NCI-H1417 (cell line): Measurements from ENCODE around the gene MTRFR.
"Not testable (repeated sequence)": the region's sequence is repeated elsewhere in the genome, so short reads cannot be mapped to it uniquely, and the experiment has no call there.

Experiments used
- DNase-seq, 3 experiments: peaks; one replicate each; lab custom pipeline; 2025; lab: John Stamatoyannopoulos, UW

Gene MTRFR

DNA sequence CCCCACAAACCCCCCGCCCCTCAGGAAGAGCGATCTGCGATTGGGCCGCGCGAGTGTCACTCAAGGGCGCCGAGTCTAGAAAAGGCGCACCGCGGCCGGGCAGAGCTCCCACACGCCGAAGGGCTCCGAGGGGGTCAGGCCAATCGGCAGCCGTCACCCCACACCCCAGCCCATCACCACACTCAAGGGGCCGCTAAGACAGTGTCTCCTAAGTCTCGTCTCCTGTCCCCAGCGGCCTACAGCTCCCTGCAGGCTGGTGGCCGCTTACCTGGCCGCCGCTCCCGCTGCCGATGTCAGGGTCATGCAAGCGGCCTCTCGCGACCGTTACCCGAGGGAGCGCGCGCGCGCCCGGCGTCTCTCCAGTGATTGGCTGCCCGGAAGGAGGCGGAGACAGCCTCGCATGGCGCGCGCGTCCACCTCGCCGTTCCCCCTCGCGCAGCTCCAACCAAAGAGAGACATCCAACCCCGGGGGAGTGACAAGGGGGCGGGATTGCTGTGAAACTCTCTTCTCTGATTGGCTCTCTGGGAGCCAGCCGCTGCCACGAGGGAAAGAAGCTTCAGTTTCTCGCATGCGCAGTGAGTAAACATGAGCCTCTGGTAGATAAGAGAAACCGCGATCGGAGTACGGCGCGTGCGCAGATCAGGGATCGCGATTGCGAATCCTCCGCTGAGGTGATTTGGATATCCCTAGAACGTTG, at the start of gene MTRFR, which contains the start of gene MPHOSPH9:
Gene MTRFR (plus strand): TSS at position 630 of the 698 bp plus-strand sequence. CDS start 20,239 bp downstream, outside the sequence.
Gene MPHOSPH9 (minus strand): TSS at position 335 of the 698 bp plus-strand sequence. CDS start 2,777 bp downstream, outside the sequence.
- peak; percentile 100 for DNase-seq

DNA sequence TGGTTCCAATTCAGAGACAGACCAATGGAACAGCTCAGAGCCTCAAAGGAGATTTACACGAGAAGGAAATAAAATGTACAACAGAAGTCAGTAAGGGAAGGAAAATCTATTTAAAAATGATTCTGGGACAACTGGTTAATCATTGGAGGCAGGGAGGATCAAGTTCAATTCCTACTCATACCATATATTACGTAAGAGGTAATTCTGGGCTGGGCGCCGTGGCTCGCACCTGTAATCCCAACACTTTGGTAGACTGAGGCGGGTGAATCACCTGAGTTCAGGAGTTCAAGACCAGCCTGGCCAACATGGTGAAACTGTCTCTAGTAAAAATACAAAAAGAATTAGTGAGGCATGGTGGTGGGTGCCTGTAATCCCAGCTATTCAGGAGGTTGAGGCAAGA, 45.6 kb upstream of the MTRFR start:
- no peak for DNase-seq

DNA sequence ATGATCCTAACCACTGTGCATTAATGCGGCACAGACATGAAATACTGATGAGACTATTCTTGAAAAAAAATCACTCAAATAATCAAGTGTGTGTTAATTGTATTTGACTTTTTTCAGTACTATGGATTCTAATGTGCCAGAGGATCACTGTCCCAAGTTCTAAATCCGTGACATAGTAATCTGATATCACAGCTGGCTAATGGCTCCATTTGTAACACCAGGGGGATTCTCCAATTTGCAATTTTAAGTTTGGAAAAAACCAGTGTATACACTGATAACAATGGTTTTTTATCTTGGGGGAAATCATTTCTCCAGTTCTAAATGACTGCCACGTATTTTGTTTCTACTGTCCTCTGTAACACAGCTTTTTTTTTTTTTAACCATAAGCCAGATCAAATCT, 33.3 kb upstream of the MTRFR start:
- peak in 1 of 3 experiments; percentile 29 for DNase-seq

DNA sequence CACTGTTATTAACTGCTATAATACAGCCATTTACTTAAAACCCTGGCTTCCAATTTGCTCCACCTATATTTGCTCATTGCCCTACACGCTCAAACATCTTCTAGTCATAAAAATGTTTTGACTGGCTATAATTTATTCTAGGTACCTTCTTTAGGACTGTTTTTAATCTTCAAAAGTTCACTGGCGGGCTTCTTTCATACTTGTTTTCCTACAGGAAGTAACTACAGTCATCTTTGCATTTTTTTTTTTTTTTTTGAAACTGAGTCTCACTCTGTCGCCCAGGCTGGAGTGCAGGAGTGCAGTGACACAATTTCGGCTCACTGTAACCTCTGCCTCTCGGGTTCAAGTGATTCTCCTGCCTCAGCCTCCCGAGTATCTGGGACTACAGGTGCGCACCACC, 32.8 kb upstream of the MTRFR start:
- no peak for DNase-seq

DNA sequence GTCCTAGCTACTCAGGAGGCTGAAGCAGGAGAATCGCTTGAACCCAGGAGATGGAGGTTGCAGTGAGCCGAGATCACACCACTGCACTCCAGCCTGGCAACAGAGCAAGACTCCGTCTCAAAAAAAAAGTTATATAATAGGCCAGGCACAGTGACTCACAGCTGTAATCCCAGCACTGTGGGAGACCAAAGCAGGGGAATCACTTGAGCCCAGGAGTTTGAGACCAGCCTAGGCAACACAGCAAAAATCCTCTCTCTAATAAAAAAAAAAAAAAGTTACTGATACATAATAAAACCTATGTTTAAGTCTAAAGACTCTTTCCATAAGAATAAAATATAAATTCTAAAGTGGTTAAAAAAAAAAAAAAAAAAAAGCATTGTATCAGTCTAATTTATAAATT, 26.4 kb upstream of the MTRFR start:
- not testable (repeated sequence) for DNase-seq

DNA sequence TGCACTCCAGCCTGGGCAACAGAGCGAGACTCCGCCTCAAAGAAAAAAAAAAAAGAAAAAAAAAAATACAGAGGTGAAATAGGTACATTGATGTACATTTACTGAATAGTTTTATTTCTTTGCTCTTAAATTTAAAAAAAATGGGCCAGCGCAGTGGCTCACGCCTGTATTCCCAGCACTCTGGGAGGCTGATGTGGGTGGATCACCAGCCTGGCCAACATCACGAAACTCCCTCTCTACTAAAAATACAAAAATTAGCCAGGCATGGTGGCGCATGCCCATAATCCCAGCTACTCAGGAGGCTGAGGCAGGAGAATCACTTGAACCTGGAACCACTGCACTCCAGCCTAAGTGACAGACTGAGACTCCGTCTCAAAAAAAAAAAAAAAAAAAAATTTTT, 25.4 kb upstream of the MTRFR start:
- DNase-seq: not testable (repeated sequence)

DNA sequence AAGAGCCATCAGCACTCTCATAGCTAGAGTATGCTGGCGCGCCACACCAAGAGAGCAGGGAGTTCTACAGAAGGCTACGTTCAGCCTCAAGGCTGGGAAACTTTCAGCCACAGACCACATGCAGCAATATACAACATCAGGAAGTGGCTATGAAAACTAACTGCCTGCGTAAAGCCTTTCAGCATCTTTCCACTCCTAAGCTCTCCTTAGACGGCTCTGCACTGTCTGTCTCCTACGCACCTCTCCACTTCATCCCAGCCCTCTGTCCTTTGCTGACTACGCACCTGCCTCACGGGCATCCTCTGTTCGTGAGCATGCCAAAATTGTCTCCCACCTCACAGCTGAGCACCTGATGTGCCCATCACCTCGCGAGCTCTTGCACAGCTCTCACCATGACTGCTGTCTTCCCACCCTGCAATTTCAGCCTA, 10.0 kb upstream of the MTRFR start:
- no peak for DNase-seq

DNA sequence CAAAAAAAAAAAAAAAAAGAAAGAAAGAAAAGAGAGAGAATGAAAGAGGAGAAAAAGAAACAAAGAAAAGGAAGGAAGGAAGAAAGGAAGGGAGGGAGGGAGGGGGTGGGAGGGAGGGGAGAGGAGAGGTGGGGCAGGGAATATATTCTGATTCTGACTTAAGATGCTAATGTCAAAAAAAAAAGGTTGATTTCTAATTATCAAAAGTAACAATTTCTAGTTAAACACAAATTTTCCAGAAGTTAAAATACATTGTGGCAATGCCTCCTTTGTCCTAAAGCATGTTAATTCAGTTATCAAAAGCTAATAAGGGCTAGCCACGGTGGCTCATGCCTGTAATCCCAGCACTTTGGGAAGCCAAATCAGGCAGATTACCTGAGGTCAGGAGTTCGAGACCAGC, 7.8 kb upstream of the MTRFR start:
- DNase-seq: no peak

DNA sequence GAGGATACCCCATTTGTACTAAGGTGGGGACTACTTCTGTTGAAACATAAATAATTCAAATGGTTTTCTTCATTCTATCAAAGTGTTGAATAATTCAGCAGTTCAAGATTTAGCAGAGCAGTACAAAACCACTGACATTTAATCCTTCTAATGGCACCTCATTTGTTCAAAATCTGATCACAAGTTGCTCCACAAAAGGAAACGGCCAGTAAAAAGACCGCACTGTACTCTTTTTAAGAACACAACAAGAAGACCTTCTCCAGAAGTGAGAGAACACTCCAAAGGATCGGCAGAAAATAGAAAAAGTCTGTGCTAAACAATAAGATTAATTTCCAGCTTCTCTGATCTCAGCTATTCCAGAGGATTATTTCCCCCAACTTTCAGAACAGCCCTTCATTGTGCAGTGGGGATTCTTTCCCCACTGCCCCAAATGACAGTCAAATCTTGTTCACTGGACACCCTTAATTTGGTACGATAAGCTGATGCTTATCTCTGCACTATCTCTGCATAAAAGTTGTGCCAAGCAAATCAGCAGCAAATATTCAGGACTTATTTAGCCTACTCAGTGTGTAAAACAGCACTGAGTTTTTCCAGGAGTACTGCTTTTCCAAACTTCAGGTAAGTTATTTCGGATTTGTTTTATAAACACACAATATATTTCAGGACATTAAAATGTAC, 5.5 kb upstream of the MTRFR start:
- DNase-seq: no peak

DNA sequence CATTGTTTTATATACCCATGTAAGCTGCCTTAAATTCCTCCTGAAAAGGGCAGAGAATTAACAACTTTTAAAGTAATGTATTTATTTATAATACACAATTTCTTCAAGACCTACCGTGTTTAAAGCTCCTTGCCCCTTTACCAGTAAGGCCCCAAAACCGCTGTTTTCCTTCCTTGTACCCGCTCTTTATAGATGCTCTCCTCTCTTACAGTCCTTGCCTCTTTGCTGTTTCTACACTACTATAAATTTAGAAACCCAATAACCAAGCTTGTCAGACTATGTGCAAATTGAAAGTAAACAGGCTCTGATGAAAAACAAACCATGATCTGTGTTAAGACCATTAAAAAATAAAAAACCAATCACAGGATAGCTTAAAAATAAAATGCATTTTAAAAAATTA, 4.2 kb upstream of the MTRFR start:
- no peak for DNase-seq

DNA sequence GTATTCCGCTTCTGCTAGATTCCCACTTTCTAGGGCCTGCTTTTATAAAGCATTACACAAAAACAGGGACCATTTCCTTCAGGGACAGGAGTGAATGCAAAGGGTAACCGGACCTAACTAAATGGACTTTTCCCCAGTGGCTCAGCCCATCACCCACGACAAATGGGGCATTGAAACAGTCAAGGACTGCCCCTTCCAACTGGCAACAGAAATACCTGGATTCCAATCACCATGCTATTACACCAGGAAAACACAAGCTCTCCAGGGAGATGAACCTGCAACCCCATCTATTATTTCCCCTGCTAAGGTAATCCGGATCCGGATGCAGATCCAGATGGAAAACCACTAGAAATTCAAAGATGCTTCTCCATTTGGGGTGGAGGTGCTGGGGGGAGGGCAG, 1.3 kb upstream of the MTRFR start:
- DNase-seq: peak; percentile 13 to 72 (median 41)

DNA sequence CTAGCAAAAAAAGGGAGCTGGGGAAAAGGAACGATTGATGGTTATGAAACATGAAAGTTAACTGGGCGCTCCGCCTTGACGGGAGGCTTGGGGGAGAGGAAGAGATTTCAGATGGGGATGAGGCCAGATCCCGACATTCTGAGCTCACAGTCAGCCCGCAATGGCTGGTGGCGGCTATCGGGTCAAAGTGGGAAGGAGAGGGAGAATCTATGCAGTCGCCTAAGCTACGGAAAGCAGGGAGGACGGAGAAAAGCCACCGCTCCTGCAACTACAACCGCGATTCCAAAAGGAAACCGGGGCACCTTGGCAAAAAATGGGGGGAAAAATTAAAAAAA, 797 bp upstream of the MTRFR start:
- no peak for DNase-seq

DNA sequence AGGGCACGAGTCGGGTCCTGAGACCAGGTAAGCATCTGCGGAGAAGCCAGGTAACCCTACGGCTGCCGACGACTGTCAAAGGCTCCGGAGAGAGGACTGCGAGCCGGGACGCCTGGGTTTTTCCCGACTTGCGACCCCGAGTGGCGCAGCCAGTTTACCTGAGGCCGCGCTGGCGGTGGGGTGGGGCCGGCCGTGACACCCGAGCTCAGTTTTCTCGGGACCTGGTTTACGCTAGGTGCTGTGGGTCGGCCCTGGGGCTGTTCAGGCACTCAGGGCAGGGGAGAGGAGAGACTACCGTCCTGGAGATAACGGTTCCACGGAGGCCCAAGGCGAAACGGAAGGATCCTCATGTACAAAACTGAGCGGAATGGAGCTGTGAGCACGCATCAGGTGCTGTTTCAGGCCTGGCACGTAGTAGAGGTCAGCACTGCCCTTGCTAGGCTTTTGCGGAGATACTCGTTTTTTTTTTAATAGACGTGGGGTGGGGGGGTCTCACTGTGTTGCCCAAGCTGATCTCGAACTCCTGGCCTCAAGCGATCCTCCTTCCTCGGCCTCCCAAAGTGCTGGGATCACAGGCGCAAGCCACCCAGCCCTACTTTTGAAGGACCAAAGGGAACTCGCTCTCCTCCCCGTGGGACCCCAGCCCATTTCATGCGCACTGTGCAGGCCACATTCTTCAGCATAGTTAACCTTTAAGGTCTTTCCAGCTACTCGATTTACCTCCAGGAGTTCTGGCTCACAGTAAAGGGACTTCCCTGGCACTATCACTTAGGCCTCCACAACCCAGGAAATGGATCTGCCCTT, 471 bp downstream of the MTRFR start:
- peak in 2 of 3 experiments; percentile 60 to 79 for DNase-seq

DNA sequence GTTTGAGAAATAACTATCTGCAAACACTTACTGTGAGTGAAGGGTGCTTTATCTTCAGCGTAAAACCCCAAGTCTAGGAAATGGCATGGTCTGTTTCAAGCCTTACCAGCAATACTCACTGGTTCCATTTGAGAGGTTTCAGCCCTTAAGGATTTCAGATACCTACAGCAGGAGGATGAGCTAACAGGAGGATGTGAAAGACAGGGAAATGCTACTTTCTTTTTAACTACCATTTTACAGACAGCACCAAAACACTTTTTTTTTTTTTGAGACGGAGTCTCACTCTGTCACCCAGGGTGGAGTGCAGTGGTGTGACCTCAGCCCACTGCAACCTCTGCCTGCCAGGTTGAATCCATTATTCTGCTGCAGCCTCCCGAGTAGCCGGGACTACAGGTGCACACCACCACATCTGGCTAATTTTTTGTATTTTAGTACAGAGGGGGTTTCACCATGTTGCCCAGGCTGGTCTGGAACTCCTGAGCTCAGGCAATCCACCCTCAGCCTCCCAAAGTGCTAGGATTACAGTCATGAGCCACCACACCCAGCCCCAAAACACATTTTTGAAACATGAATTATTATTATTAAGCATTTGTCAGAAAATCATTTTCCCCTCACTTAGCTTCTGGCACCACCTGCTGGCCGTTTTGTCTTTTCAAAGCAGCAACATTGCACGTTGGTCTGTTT, 4.6 kb downstream of the MTRFR start:
- DNase-seq: peak; percentile 38 to 76 (median 72)

DNA sequence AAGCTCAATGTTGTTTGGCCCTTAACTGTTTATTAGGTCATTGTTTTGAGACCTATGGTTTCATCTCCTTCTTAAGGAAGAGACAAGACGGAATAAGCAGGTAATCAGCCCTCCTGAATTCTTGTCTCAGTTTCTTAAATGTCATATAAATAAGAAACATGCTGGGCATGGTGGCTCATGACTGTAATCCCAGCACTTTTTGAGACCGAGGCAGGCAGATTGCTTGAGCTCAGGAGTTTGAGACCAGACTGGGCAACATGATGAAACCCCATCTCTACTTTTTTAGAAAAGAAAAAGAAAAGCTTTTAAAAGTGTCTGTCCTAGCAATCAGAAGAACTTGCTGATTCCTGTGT, 5.1 kb downstream of the MTRFR start:
- DNase-seq: no peak

DNA sequence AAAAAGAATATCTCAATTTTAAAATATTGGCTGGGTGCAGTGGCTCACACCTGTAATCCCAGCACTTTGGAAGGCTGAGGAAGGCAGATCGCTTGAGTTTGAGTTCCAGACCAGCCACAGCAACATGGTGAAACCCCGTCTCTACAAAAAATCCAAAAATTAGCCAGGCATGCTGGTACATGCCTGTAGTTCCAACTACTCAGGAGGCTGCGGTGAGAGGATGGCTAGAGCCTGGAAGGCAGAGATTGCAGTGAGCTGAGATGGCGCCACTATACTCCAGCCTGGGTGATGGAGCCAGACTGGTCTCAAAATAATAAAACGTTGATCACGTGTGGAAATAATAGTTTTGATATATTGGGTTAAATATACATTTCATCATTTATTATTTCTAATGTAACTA, 5.7 kb downstream of the MTRFR start:
- no peak for DNase-seq

DNA sequence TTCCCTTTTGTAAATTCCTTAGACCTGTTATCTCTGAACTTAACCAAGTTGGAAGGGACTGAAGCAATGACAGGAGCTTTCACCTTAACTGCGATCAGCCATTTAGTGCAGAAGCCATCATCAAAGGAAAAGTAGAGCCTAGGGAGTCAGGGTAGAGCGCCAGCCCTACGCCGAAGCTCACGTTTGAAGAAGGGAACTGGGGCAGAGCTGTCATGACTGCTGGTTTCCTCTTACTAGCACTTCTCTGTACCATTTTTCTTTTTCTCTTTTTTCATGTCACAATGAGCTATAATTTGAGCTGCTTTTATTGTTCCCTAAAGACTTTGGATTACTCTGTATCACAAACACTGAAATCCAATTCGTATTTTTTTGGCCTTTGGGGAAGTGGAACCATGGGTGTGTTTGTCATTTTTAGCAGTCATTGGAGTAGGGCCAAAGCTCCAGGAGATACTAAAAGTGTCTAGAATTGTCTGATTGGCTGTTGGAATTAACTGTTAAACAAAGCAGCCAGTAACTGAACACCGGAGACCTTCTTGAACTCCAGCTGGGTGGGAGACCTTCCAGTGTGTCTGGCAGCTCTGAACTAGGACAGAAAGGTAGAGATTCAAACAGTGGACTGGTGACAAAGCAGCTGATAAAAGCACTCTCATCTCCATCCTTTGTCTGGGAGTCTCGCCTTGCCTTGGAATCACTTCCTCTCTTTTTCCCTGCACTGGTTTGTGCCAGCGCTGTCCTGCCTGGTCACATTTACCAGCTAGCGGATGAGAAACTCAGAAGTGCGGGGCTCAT, 9.1 kb downstream of the MTRFR start:
- DNase-seq: peak in 2 of 3 experiments; percentile 29 to 57

DNA sequence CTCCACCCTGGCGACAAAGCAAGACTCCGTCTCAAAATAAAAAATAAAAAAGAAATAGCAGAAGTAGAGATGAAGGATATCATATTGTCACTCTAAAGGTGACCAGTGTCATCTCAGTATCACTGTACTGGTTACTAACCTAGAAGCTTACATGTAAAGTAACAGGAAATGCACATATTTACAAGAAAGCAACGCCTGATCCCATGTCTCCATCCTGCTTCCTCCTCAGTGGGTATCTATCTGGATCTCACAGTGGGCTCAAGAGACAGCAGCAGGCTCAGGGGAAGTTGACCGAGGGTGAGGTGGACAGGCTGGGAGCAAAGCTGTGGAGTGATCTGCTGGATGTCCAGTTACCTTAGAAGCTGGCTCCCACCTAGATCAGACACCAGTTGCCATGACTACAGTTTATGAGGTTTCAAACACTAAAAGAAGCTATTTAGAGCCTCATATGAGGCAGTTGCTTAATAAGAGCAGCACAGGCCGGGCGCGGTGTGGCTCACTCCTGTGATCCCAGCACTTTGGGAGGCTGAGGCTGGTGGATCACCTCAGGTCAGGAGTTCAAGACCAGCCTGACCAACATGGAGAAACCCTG, 10.5 kb downstream of the MTRFR start:
- DNase-seq: no peak

DNA sequence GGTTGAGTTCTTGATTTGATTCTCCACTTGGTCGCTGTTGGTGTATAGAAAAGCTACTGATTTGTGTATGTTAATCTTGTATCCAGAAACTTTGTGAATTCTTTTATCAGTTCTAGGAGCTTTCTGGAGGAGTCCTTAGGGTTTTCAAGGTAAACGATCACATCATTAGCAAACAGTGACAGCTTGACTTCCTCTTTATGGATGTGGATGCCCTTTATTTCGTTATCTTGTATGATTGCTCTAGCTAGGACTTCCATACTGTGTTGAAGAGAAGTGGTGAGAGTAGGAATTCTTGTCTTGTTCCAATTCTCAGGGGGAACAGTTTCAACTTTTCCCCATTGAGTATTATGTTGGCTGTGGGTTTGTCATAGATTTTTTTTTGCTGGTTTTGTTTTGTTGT, 12.4 kb downstream of the MTRFR start:
- no peak for DNase-seq

DNA sequence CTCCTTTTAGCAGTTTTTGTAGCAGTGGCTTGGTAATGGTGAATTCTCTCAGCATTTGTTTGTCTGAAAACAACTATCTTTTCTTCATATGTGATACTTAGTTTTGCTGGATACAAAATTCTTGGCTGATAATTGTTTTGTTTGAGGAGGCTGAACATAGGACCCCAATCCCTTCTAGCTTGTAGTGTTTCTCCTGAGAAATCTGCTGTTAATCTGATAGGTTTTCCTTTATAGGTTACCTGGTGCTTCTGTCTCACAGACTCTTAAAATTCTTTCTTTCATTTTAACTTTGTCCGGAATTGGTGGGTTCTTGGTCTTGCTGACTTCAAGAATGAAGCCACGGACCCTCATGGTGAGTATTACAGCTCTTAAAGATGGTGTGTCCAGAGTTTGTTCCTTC, 14.9 kb downstream of the MTRFR start:
- DNase-seq: not testable (repeated sequence)
